ENCODE results near the gene KCNC1.

KCNC1 gene

DNA sequence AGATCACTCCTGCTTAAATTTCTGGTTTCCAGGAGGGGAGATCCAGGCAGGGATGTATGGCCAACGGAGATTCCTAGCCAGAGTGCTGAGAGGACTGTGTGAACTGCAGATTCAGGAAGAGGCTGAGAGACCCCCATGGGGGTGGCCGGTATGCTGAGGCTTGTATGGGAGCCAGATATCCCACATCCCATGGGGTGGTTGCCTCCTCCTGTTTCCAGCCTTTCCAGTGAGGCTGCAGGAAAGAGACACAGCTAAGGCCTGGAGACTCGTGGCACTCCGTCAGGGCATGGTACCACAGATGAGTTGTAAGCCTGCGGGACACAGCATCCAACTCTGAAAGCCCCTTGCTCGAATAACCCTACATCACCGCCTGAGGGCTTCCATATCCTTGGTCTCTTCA is 16.6 kb upstream of the KCNC1 start:
- no peaks in the 10 kb centered on the region for H3K4me1 ChIP-seq (ENCODE audit: insufficient read depth, low read length, severe bottlenecking)
- TF ChIP-seq EZH2 (IDR thresholded peaks at IDR 0.05; ENCODE audit: borderline replicate concordance, low read length) = no peak
- TF ChIP-seq, protein P1, sequence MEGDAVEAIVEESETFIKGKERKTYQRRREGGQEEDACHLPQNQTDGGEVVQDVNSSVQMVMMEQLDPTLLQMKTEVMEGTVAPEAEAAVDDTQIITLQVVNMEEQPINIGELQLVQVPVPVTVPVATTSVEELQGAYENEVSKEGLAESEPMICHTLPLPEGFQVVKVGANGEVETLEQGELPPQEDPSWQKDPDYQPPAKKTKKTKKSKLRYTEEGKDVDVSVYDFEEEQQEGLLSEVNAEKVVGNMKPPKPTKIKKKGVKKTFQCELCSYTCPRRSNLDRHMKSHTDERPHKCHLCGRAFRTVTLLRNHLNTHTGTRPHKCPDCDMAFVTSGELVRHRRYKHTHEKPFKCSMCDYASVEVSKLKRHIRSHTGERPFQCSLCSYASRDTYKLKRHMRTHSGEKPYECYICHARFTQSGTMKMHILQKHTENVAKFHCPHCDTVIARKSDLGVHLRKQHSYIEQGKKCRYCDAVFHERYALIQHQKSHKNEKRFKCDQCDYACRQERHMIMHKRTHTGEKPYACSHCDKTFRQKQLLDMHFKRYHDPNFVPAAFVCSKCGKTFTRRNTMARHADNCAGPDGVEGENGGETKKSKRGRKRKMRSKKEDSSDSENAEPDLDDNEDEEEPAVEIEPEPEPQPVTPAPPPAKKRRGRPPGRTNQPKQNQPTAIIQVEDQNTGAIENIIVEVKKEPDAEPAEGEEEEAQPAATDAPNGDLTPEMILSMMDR (IDR thresholded peaks at IDR 0.05; ENCODE audit: low read length) = no peak
- H3K9me2 ChIP-seq (ENCODE audit: low read depth, low read length) = no peaks in the 10 kb centered on the region
- no peaks in the 10 kb centered on the region for H3K9me3 ChIP-seq (ENCODE audit: low read length)
- no peak overlapping the region for H3K27ac ChIP-seq (ENCODE audit: low read depth, low read length, poor library complexity, severe bottlenecking)
- H3K36me3 ChIP-seq (ENCODE audit: insufficient read depth, low read length) = no peaks in the 10 kb centered on the region
- H3K4me2 ChIP-seq (ENCODE audit: low read length) = no peak overlapping the region
- H4K20me1 ChIP-seq (ENCODE audit: insufficient read depth, low read length) = no peaks in the 10 kb centered on the region
- H3K4me3 ChIP-seq (ENCODE audit: low read depth, low read length, poor library complexity, severe bottlenecking) = no peak overlapping the region
- H3K79me2 ChIP-seq (ENCODE audit: insufficient read depth, low read length) = no peaks in the 10 kb centered on the region
- H3K9ac ChIP-seq (ENCODE audit: low read length) = no peak overlapping the region
- no peak overlapping the region for H2AFZ ChIP-seq (ENCODE audit: low read length)
- no peaks in the 10 kb centered on the region for H3F3A ChIP-seq (ENCODE audit: insufficient read depth, low read length)
- no peaks in the 10 kb centered on the region for H3K27me3 ChIP-seq (ENCODE audit: insufficient read depth, low read length)

- no peaks in the 10 kb centered on the region for H3K9me3 ChIP-seq (ENCODE audit: low read length)
- H3K36me3 ChIP-seq (ENCODE audit: insufficient read depth, low read length) = no peaks in the 10 kb centered on the region
- H3K27ac ChIP-seq (ENCODE audit: low read depth, low read length, poor library complexity, severe bottlenecking) = no peak overlapping the region
- no peaks in the 10 kb centered on the region for H3K9me2 ChIP-seq (ENCODE audit: low read depth, low read length)
- H3K27me3 ChIP-seq (ENCODE audit: insufficient read depth, low read length) = no peaks in the 10 kb centered on the region
- H3K9ac ChIP-seq (ENCODE audit: low read length) = no peak overlapping the region
- TF ChIP-seq EZH2 (IDR thresholded peaks at IDR 0.05; ENCODE audit: borderline replicate concordance, low read length) = no peak
- TF ChIP-seq, protein P1 (IDR thresholded peaks at IDR 0.05; ENCODE audit: low read length) = no peak
- no peak overlapping the region for H3K4me3 ChIP-seq (ENCODE audit: low read depth, low read length, poor library complexity, severe bottlenecking)
- H3F3A ChIP-seq (ENCODE audit: insufficient read depth, low read length) = no peaks in the 10 kb centered on the region
- H3K4me2 ChIP-seq (ENCODE audit: low read length) = no peak overlapping the region
- no peaks in the 10 kb centered on the region for H4K20me1 ChIP-seq (ENCODE audit: insufficient read depth, low read length)
- H2AFZ ChIP-seq (ENCODE audit: low read length) = no peak overlapping the region
- H3K79me2 ChIP-seq (ENCODE audit: insufficient read depth, low read length) = no peaks in the 10 kb centered on the region
- H3K4me1 ChIP-seq (ENCODE audit: insufficient read depth, low read length, severe bottlenecking) = no peaks in the 10 kb centered on the region
Observed at GRCh38 chr11:17718510-17718962, 16.0 kb upstream of the KCNC1 start.

GRCh38 chr11:17719028-17719937 is 15.3 kb upstream of the KCNC1 start, which contains the start of gene MYOD1:
MYOD1 (plus strand) TSS chr11:17719571; CDS start chr11:17719783, 212 bp downstream.
- TF ChIP-seq EZH2 (IDR thresholded peaks at IDR 0.05; ENCODE audit: borderline replicate concordance, low read length) = no peak
- TF ChIP-seq, protein P1 (IDR thresholded peaks at IDR 0.05; ENCODE audit: low read length) = no peak
- Histone ChIP-seq H3K4me1 (ENCODE audit: insufficient read depth, low read length, severe bottlenecking) (no peaks in the 10 kb centered on the region), H3K4me3 (ENCODE audit: low read depth, low read length, poor library complexity, severe bottlenecking) (no peak within 1 kb of the TSS), H3K79me2 (ENCODE audit: insufficient read depth, low read length) (no peaks in the 10 kb centered on the region), H3K27me3 (ENCODE audit: insufficient read depth, low read length) (no peaks in the 10 kb centered on the region), H3K4me2 (ENCODE audit: low read length) (no peak within 1 kb of the TSS), H2AFZ (ENCODE audit: low read length) (no peak within 1 kb of the TSS), H3K9me2 (ENCODE audit: low read depth, low read length) (no peaks in the 10 kb centered on the region), H3K27ac (ENCODE audit: low read depth, low read length, poor library complexity, severe bottlenecking) (no peak within 1 kb of the TSS), H3K9me3 (ENCODE audit: low read length) (no peaks in the 10 kb centered on the region), H3K36me3 (ENCODE audit: insufficient read depth, low read length) (no peaks in the 10 kb centered on the region), H3F3A (ENCODE audit: insufficient read depth, low read length) (no peaks in the 10 kb centered on the region), H3K9ac (ENCODE audit: low read length) (no peak within 1 kb of the TSS), H4K20me1 (ENCODE audit: insufficient read depth, low read length) (no peaks in the 10 kb centered on the region)

Data from OCI-LY1 (cell line).